CD4-positive, alpha-beta T cell treated with Interleukin-1 beta for 1 hour (primary cell): ENCODE results near the gene TAL1.
"Not testable (repeated sequence)": the region's sequence is repeated elsewhere in the genome, so short reads cannot be mapped to it uniquely, and the experiment has no call there.

Experiments used
- DNase-seq, 2 donors: peaks; one replicate each; pipeline ENCODE4 v3.0.0-alpha.2; 2020 to 2022

TAL1 gene

DNA sequence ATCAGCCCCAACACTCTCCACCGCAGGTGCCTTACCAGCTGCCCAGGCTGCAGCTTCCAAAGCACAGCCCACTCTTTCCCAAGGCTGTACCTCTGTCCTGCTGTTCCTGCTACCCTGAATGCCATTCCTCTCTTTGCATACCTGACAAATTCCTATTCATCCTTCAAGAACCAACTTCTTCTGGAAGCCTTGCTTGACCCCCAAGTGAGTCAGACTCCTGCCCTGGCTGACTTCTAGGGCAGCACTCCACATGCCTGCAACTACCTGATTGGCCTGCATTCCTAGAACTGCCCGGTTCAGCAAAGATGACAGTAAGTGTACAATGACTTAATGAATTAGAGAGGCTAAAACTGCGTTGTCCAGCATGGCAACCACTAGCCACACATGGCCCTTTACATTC, 21.4 kb downstream of the TAL1 start:
- DNase-seq = no peak

DNA sequence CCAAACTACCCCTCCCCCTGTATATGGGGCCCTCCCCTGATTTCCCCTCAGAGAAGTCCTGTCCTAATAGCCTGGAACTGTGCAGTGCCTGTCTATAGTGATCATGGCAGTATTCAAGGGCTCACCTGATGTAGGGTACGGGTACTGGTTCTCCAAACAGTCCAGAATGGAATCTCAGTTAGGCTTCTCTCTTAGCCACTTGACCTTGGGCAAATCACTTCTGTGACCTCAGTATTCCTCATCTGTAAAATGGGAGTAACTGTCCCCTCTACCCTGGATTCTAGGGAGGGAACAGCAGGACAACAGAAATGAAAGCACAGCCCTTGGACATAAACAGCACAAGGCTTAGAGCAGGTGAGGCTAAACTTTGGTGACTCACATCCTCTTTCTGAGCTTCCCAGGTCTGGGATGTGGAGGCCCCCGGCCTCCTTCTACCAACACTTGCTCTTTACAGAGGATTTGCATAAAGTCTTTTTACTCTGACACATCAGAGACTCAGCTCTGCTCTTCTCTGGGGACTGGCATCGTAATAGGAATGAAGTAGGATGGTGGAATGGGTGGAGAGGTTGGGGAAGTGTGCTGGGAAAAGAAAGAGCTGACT, 22.2 kb downstream of the TAL1 start:
- DNase-seq = no peak

DNA sequence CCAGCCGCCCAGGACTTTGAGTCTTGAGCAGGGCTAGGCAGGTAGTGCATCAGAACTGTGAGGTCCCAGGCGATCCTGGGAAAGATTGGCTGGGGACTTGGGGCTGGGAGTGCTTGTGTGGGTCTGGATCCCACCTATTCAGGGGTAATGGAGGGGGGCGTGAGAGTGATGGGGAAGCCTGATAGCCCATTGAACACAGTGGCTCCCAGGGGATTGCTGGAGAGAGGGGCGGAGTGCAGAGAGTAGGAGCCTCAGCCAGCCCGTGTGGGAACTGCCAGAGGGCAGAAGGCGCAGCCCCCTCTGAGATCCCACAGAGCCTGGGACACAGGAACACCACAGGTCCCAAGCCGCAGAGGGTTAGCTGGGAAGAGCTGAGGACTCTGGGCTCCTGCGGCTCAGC, 22.9 kb downstream of the TAL1 start:
- DNase-seq = no peak

DNA sequence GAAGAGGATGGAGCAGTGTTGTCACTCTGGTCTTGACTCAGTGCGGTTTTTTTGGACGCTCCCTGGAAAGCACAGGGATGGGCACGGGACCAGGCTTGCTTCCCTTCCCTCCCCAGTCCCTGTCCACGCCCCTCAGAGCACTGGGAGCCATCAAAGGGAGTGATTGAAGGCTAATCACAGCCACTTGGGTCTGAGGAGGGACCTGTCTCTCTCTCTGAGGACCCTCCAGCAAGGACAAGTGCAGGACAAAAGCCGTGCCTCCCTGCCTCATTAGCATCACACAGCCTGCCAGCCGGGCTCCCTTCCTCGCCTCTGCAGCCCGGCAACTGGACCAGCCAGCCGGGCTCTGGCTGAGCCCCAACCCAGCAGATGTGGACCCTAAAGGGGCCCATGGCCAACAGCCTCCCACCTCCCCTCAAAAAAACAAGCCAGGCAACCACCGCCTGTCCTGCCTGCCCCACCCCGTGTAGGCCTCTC, 23.6 kb downstream of the TAL1 start:
- no peak for DNase-seq

DNA sequence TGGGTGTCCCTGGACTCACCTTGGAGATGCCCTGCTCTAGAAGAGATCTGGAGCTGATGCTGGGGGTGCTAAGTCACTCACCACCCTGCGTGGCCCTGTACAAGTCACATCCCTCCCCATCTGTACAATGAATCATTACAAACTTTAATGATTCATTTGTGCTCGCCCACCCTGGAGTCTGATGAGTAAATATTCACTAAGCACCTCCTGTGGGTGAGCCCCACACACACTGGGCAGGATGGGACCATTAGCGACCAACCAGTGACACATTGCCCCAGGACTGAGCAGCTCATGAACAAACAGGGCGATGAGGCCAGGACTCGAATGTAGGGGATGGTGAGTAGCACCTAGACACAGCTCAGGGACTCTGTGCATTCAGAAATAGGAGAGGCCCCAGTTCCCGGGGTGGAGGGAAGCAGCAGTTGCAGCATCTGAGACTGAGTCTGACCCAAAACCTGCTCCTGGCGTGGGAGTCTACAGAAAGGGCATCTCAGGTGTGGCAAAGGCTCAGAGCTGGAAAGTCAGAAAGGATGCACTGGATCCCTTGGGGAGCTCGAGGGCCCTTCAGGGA, 24.1 kb downstream of the TAL1 start:
- DNase-seq = no peak

DNA sequence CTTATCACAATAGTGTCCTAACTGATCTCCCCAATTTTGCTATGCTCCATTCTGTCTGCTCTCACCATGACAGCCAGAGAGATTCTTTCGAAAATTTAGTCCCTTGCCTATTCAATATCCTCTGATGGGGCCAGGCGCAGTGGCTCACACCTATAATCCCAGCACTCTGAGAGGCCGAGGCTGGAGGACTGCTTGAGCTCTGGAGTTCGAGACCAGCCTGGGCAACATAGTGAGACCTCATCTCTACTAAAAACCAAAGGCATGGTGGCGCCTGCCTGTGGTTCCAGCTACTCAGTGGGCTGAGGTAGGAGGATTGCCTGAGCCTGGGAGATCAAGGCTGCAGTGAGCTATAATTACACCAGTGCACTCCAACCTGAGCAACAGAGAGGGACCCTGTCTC, 26.1 kb downstream of the TAL1 start:
- DNase-seq = no peak

DNA sequence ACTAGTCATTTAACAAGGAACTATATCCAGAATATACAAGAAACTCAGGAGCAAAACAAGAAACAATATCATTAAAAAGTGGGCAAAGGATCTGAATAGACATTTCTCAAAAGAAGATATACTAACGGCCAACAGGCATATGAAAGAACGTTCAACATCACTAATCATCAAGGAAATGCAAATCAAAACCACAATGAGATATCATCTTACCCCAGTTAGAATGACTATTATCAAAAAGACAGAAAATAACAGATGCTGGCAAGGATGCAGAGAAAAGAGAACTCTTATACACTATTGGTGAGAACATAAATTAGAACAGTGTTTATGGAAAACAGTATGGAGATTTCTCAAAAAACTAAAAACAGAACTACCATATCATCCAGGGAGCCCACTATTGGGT, 28.5 kb downstream of the TAL1 start:
- not testable (repeated sequence) for DNase-seq

GRCh38 chr1:47201179-47201578, 30.8 kb downstream of the TAL1 start:
- no peak for DNase-seq

DNA sequence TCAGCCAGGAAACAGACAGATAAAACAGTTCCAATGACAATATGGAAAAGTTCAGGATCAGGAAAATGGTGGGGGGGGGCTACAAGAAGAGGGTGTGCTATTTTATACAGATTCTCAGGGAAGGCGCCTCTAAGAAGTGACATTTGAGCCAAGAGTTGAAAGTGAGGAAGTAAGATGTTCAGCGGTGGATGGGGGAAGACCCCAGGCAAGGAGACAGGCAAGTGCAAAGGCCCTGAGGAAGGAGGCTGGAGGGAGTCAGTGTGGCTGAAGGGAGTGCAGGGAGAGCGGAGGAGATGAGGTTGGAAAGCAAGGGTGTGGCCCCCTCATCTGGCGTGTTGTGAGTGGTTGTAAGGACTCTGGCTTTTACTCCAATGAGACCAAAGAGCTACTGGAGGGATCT, 33.8 kb downstream of the TAL1 start:
- DNase-seq = no peak

GRCh38 chr1:47196622-47197021, 35.4 kb downstream of the TAL1 start:
- DNase-seq = no peak

DNA sequence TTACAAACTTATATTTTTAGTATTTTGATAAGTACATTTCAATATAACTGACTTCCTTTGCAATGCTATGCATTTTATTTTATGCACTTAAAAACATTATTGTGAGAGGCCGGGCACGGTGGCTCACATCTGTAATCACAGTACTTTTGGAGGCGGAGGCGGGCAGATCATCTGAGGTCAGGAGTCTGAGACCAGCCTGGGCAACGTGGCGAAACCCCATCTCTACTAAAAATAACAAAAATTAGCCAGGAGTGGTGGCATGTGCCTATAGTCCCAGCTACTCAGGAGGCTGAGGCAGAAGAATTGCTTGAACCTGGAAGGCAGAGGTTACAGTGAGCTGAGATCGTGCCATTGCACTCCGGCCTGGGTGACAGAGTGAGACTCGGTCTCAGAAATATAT, 36.0 kb downstream of the TAL1 start:
- DNase-seq = not testable (repeated sequence)

DNA sequence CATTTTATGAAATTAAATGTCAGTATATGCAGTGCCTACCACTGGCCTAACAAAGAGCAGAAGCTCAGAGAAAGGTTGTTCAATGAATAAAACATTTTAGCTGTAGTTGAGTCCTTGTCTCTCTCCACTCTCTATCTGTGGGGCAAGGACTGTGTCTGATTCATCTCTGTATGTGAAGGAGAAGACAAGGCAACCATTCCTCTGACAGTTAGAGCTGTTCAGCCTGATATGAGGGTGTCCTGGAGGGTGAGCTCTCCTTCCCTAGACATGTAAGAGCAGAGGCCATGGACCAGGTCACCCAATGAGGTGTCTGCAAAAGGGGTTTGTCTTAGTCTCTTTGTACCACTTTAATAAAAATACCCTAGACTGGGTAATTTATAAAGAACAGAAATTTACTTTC, 37.7 kb downstream of the TAL1 start:
- no peak for DNase-seq

DNA sequence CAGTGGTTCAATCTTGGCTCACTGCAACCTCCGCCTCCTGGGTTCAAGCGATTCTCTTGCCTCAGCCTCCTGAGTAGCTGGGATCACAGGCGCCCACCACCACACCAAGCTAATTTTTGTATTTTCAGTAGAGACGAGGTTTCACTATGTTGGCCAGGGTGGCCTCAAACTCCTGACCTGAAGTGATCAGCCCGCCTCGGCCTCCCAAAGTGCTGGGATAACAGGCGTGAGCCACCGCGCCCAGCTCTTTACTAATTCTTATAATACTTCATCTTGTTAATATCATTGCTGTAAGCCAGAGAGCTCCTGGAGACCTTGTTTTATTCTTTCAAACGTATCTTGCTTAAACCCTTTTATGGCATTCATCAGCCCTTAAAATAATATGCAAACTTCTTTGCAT, 38.5 kb downstream of the TAL1 start:
- not testable (repeated sequence) for DNase-seq

- DNase-seq = peak; percentile 56 to 67
These were observed 39.3 kb downstream of the TAL1 start for GRCh38 chr1:47192458-47193384.

DNA sequence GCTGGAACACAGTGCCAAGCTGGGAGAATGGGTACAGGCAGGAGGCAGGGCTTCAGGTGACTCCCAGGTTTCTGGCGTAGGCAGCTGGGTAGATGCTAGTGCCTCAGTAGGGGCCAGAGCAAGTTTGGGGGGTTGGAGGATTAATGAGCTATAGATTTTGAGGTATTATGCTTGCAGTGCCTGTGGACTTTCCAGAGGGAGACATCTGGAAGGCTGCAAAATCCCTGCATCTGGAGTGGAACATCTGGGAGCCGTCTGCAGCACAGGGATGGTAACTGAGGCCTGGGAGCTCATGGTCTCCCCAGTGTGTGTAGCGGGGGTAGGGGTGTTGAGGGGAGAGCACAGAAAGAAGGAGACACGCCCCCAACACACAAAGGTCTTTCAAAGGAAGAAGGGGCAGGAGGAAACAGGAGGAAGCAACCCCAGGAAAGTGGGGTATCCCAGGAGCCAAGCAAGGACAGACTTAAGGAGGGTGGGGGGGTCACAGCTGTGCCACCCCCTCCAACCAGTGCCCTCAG, 40.0 kb downstream of the TAL1 start:
- DNase-seq = no peak

- DNase-seq = no peak
These were observed 41.2 kb downstream of the TAL1 start for GRCh38 chr1:47190857-47191256.

DNA sequence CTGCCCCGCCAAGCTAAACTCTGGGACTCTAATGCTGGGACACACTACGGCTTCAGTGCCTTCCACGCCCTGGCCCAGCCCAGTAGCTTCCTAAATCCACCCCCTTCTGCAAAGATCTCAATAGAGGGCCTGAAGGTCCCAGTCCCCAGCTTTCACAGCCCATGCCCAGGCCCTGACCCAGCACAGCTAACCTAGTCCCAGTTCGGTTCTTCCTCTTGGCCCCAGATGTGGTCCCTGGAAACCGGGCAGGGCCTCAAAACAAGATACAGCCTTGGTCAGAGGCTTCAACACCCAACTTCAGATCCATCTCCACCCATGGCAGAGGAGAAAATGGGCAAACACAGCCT, 41.5 kb downstream of the TAL1 start:
- no peak for DNase-seq

DNA sequence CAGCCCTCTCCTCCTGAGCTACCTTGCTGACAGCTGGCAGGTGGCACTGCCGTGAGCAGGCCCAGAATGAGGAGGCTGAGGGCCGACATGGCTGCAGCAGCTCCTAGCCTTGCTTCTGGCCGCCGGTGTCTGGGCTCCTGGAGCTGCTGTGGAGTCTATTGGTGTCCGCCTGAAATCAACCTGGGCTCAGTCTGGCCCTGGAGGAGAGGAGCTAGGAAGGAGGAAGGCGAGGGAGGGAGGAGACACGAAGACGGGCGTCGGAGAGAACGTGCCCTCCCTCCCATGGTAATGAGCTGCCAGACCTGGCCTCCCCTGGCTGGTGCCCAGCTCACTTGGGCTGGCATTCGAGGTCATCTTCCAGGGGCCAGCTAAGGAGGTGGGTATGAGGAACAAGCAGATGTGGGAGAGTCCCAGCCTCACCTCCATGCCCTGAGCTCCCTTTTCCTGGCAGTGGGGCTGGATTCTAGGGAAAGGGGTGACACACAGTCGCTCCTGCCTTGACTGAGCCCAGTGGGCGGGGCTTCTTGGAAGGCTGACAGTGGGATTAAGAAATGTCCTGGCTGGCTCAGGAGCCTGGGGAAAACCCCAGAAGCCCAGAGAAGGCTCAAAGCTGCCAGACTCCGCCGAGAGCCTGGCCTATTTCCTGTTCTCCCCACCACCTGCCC, 42.0 kb downstream of the TAL1 start, which contains the start of gene PDZK1IP1:
Gene PDZK1IP1, minus strand, starts transcription at position 193 of the 665 bp plus-strand sequence. Its CDS starts 104 bp downstream, at position 89.
- no peak for DNase-seq

- no peak for DNase-seq
These were observed 42.9 kb downstream of the TAL1 start for GRCh38 chr1:47188791-47189785.

DNA sequence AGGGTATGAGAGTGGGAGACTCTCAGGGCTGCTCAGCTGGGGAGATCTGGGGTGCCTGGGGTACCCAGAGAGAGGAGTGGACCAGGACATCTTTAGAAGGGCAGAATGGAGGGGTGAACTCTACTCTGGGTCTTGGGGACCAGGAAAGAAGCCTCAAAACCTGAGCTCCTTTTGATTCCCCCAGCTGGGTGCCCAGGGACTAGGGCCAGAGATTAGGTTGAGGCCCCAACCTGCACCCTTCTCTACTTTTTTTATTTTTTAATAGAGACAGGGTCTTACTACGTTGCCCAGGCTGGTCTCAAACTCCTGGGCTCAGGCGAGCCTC, 44.1 kb downstream of the TAL1 start:
- no peak for DNase-seq

DNA sequence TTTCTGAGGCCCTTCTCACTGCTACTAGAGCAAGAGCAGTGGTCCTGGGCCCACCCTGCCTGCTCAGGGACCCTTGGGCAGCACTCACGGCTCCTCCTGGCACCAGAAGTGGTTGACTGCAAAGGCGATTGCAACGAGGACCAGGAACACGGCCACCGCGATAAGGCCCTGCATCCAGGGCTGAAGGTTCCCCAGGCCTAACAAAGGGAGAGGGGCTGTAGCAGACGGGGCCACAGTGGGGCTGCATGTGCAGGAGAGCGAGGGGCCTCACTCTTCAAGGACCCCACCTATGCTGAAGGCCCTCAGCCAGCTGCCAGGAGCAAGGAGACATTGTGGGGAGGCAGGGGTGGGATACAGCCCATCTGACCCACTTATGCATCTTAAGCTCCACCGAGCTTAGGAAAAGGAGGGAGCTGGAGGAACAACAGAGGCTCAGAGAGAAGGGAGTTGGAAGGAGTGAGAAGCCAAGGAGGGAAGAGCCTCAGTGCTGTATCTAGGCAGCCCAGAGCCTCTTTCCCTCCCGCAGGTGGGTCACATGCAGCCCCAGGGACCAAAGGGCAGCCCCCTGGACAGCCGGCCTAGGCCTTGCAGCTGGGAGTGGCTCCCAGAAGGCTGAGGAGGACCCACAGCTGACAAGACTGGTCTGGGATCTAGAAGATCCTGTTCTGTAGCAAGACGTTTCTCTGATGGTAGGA, 44.6 kb downstream of the TAL1 start:
- DNase-seq = no peak
